ENCODE data around the gene CTSV. TPM values are rescaled to one million over a fixed set of nuclear protein-coding genes. Genes with fewer than 3 reads are reported as not detected.

The CTSV gene
- total RNA-seq (2021) (61.3 to 68.4 TPM (median 64.5 TPM) in 3 replicates), Bru-seq, nascent RNA (percentile 90 among the genes with signal in this experiment)
- long read RNA-seq, experiment 1, transcript CTSV-201 (8 exons, 1,546 nt) = major isoform, 260 of 305 reads
- long read RNA-seq, experiment 1, partial matches to known transcripts = 16 of 305 reads
- long read RNA-seq, experiment 1, other reads (novel, unspliced or antisense) = 29 of 305 reads
- long read RNA-seq, experiment 2, transcript CTSV-201 (8 exons, 1,546 nt) = major isoform, 69 of 114 reads
- long read RNA-seq, experiment 2, partial matches to known transcripts = 17 of 114 reads
- long read RNA-seq, experiment 2, other reads (novel, unspliced or antisense) = 28 of 114 reads
- long read RNA-seq, experiment 3, transcript CTSV-201 (8 exons, 1,546 nt) = major isoform, 377 of 428 reads
- long read RNA-seq, experiment 3, partial matches to known transcripts = 23 of 428 reads
- long read RNA-seq, experiment 3, other reads (novel, unspliced or antisense) = 28 of 428 reads

GRCh38 chr9:97038611-97039513, at the start of gene CTSV:
TSS of gene CTSV (minus strand) at chr9:97039142. CDS start at chr9:97038043, 1,099 bp downstream.
- ChIA-PET CTCF (interaction anchor here (0.9 to 2.2 kb wide), 6 partner anchors 13 to 184 kb away, joined by 4 to 7 read pairs (median 6); partner anchors contain the start of gene ZNF782), POLR2A (interaction anchor here (0.6 to 2.4 kb wide), 9 partner anchors 10 to 425 kb away, joined by 3 to 14 read pairs (median 4); no protein-coding TSS in a partner anchor)
- Mint-ChIP-seq H3K9me3 (peaks cover 7% of the 10 kb centered on the region), H3K36me3 (peaks cover 42% of the 10 kb centered on the region), H3K27me3 (ENCODE audit: low read depth) (peaks cover 32% of the 10 kb centered on the region), H3K4me1 (peaks cover 17% of the 10 kb centered on the region), H3K4me3 (peak within 1 kb of the TSS; percentile 92), H3K27ac (peak within 1 kb of the TSS; percentile 98)
- DNase-seq (ENCODE audit: low spot score) (peak; percentile 96), ATAC-seq (peak; percentile 97)
- TF ChIP-seq ZNF121 (CRISPR knock-in tag; IDR thresholded peaks at IDR 0.05) (peak; percentile 30; the same call in 1 of the 2 replicates), E2F1 (CRISPR knock-in tag; IDR thresholded peaks at IDR 0.05) (no peak), CTCF (IDR thresholded peaks at IDR 0.05) (no peak), FOXK1 (CRISPR knock-in tag; IDR thresholded peaks at IDR 0.05) (peak; percentile 17; the same call in 1 of the 2 replicates), ZBTB21 (CRISPR knock-in tag; IDR thresholded peaks at IDR 0.05; ENCODE audit: borderline replicate concordance) (peak; percentile 76), ZNF219 (CRISPR knock-in tag; IDR thresholded peaks at IDR 0.05; ENCODE audit: borderline replicate concordance) (no peak), CREB1 (CRISPR knock-in tag; IDR thresholded peaks at IDR 0.05) (0 out of 2 replicates have a peak, but pooled peaks have one; percentile 31), HMGXB4 (CRISPR knock-in tag; IDR thresholded peaks at IDR 0.05) (0 out of 2 replicates have a peak, but pooled peaks have one; percentile 41), MYBL2 (CRISPR knock-in tag; IDR thresholded peaks at IDR 0.05) (0 out of 2 replicates have a peak, but pooled peaks have one; percentile 27), RELA (CRISPR knock-in tag; IDR thresholded peaks at IDR 0.05; ENCODE audit: borderline replicate concordance) (no peak), ZNF281 (CRISPR knock-in tag; IDR thresholded peaks at IDR 0.05) (peak; percentile 31; the same call in 1 of the 2 replicates), MLX (CRISPR knock-in tag; IDR thresholded peaks at IDR 0.05) (no peak), ZNF423 (CRISPR knock-in tag; IDR thresholded peaks at IDR 0.05) (no peak), ETV6 (CRISPR knock-in tag; IDR thresholded peaks at IDR 0.05) (peak; percentile 85), ZNF416 (CRISPR knock-in tag; IDR thresholded peaks at IDR 0.05) (no peak), GABPB1 (CRISPR knock-in tag; IDR thresholded peaks at IDR 0.05) (no peak), ZNF671 (CRISPR knock-in tag; IDR thresholded peaks at IDR 0.05) (no peak), USF1 (CRISPR knock-in tag; IDR thresholded peaks at IDR 0.05) (peak; percentile 62)
- TF ChIP-seq, protein P1, sequence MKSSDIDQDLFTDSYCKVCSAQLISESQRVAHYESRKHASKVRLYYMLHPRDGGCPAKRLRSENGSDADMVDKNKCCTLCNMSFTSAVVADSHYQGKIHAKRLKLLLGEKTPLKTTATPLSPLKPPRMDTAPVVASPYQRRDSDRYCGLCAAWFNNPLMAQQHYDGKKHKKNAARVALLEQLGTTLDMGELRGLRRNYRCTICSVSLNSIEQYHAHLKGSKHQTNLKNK (CRISPR knock-in tag; IDR thresholded peaks at IDR 0.05) = no peak
- TF ChIP-seq, protein P2, sequence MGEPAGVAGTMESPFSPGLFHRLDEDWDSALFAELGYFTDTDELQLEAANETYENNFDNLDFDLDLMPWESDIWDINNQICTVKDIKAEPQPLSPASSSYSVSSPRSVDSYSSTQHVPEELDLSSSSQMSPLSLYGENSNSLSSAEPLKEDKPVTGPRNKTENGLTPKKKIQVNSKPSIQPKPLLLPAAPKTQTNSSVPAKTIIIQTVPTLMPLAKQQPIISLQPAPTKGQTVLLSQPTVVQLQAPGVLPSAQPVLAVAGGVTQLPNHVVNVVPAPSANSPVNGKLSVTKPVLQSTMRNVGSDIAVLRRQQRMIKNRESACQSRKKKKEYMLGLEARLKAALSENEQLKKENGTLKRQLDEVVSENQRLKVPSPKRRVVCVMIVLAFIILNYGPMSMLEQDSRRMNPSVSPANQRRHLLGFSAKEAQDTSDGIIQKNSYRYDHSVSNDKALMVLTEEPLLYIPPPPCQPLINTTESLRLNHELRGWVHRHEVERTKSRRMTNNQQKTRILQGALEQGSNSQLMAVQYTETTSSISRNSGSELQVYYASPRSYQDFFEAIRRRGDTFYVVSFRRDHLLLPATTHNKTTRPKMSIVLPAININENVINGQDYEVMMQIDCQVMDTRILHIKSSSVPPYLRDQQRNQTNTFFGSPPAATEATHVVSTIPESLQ (CRISPR knock-in tag; IDR thresholded peaks at IDR 0.05) = no peak
- TF ChIP-seq, protein P3, sequence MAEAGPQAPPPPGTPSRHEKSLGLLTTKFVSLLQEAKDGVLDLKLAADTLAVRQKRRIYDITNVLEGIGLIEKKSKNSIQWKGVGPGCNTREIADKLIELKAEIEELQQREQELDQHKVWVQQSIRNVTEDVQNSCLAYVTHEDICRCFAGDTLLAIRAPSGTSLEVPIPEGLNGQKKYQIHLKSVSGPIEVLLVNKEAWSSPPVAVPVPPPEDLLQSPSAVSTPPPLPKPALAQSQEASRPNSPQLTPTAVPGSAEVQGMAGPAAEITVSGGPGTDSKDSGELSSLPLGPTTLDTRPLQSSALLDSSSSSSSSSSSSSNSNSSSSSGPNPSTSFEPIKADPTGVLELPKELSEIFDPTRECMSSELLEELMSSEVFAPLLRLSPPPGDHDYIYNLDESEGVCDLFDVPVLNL (CRISPR knock-in tag; IDR thresholded peaks at IDR 0.05; ENCODE audit: borderline replicate concordance, low read depth) = peak; percentile 42; the same call in 1 of the 2 replicates

Data from WTC11 (cell line).